Fibroblast of lung (primary cell): ENCODE results near the gene IL5RA. TPM values are rescaled to one million over a fixed set of nuclear protein-coding genes. Genes with fewer than 3 reads are reported as not detected.
A peak's percentile ranks its signal among the peaks of the same experiment; 100 is the strongest.

Source experiments
- DNase-seq, 2 donors: peaks; one replicate each; pipeline versions ENCODE4 v3.0.0 to v3.0.0-alpha.2; 2010; ENCODE audit warnings: low read depth in 2 of 2
- H2AFZ ChIP-seq: 2 replicates; pipeline ENCODE4 v1.5.1; 2012; ENCODE audit warnings: low read length, control low read depth, inconsistent platforms
- H3K27ac ChIP-seq: 2 replicates; pipeline ENCODE4 v1.5.1; 2011; ENCODE audit warnings: low read length, control low read depth; ENCODE audit not compliant: insufficient read depth
- H3K27me3 ChIP-seq: 2 replicates; pipeline ENCODE4 v1.5.1; 2011; ENCODE audit warnings: mild to moderate bottlenecking, low read length; ENCODE audit not compliant: control insufficient read depth, insufficient read depth
- H3K36me3 ChIP-seq: 2 replicates; pipeline ENCODE4 v1.5.1; 2011; ENCODE audit warnings: low read length; ENCODE audit not compliant: control insufficient read depth, insufficient read depth
- H3K4me1 ChIP-seq: 2 replicates; pipeline ENCODE4 v1.5.1; 2011; ENCODE audit warnings: low read length; ENCODE audit not compliant: control insufficient read depth, insufficient read depth; ENCODE audit errors: extremely low read depth
- H3K4me2 ChIP-seq: 2 replicates; pipeline ENCODE4 v1.5.1; 2011; ENCODE audit warnings: low read length, control low read depth; ENCODE audit not compliant: insufficient read depth; ENCODE audit errors: extremely low read depth
- H3K4me3 ChIP-seq, 4 experiments: fragments of 200-600 bp in 1 of 4; sonication (generic) in 1 of 4; replicated peaks in 1 of 4; 2 replicates each; pipeline ENCODE4 v1.5.1; 2011 to 2016; ENCODE audit warnings: low read length in 4 of 4, low read depth in 3 of 4, mild to moderate bottlenecking in 3 of 4, control low read depth in 2 of 4, inconsistent platforms in 1 of 4, mixed read lengths in 1 of 4; ENCODE audit not compliant: insufficient read depth in 1 of 4; ENCODE audit errors: control extremely low read depth in 1 of 4
- H3K79me2 ChIP-seq: 2 replicates; pipeline ENCODE4 v1.5.1; 2012; ENCODE audit warnings: mild to moderate bottlenecking, low read length, inconsistent platforms; ENCODE audit not compliant: control insufficient read depth, insufficient read depth
- H3K9ac ChIP-seq: 2 replicates; pipeline ENCODE4 v1.5.1; 2011; ENCODE audit warnings: mild to moderate bottlenecking, low read length, control low read depth; ENCODE audit not compliant: insufficient read depth
- H3K9me3 ChIP-seq: 2 replicates; pipeline ENCODE4 v1.5.1; 2012; ENCODE audit warnings: low read depth, low read length; ENCODE audit not compliant: control insufficient read depth, insufficient read depth
- H4K20me1 ChIP-seq: 2 replicates; pipeline ENCODE4 v1.5.1; 2011; ENCODE audit warnings: low read length; ENCODE audit not compliant: control insufficient read depth, insufficient read depth; ENCODE audit errors: extremely low read depth
- CTCF ChIP-seq, 2 donors: IDR thresholded peaks in 1 of 2; conservative IDR thresholded peaks in 1 of 2; 1 replicate in 1 of 2; 2 replicates in 1 of 2; pipeline ENCODE4 v1.5.1; 2011 to 2012; ENCODE audit warnings: low read length in 2 of 2, control low read depth in 1 of 2, inconsistent platforms in 1 of 2, low read depth in 1 of 2, mild to moderate bottlenecking in 1 of 2
- EZH2 ChIP-seq: IDR thresholded peaks from 2 replicates; pipeline ENCODE4 v1.5.1; 2012; ENCODE audit warnings: low read length, control low read depth, mild to moderate bottlenecking; ENCODE audit errors: missing control alignments
- polyA plus RNA-seq, 2 donors: library from polyadenylated mRNA; depleted of rRNA in 1 of 2; stranded (reverse) in 1 of 2; unstranded in 1 of 2; fragments of >200 nt; gene quantifications; 2 replicates each; pipeline ENCODE4 v1.2.1, GENCODE V29; 2011 to 2012; ENCODE audit warnings: missing spikeins in 1 of 2
- total RNA-seq: library from RNA; depleted of rRNA; stranded (reverse); fragments of >200 nt; gene quantifications from 2 replicates; pipeline ENCODE4 v1.2.1, GENCODE V29; 2014

Gene IL5RA
- total and polyA plus RNA-seq, 2 donors (not counting 1 experiment from before 2014, with no cell fraction given), result not detected

- TF ChIP-seq EZH2 (no peak), CTCF (conservative IDR thresholded peaks at IDR 0.05 in 1 of 2, IDR thresholded peaks at IDR 0.05 in 1 of 2; ENCODE audit: low read depth in 1 of 2, low read length in 2 of 2) (no peak)
- Histone ChIP-seq H3K27ac (no peak overlapping the region), H3K4me3 (no peak overlapping the region), H3K4me1 (no peaks in the 10 kb centered on the region), H3K79me2 (no peaks in the 10 kb centered on the region), H3K4me2 (no peak overlapping the region), H4K20me1 (no peaks in the 10 kb centered on the region), H3K27me3 (no peaks in the 10 kb centered on the region), H3K9ac (no peak overlapping the region), H2AFZ (no peak overlapping the region), H3K36me3 (no peaks in the 10 kb centered on the region), H3K9me3 (no peaks in the 10 kb centered on the region)
- no peak for DNase-seq
These were observed 45.9 kb downstream of the IL5RA start for GRCh38 chr3:3064297-3064696.

GRCh38 chr3:3059645-3060044 lies 50.5 kb downstream of the IL5RA start:
- no peaks in the 10 kb centered on the region for H3K4me1 ChIP-seq
- no peak for DNase-seq
- H3K27me3 ChIP-seq, result no peaks in the 10 kb centered on the region
- no peaks in the 10 kb centered on the region for H3K9me3 ChIP-seq
- H3K4me3 ChIP-seq, result no peak overlapping the region
- no peak for TF ChIP-seq CTCF (conservative IDR thresholded peaks at IDR 0.05 in 1 of 2, IDR thresholded peaks at IDR 0.05 in 1 of 2; ENCODE audit: low read depth in 1 of 2, low read length in 2 of 2)
- H3K4me2 ChIP-seq, result no peak overlapping the region
- H3K36me3 ChIP-seq, result no peaks in the 10 kb centered on the region
- H3K27ac ChIP-seq, result no peak overlapping the region
- H2AFZ ChIP-seq, result no peak overlapping the region
- H3K9ac ChIP-seq, result no peak overlapping the region
- H4K20me1 ChIP-seq, result no peaks in the 10 kb centered on the region
- H3K79me2 ChIP-seq, result no peaks in the 10 kb centered on the region

GRCh38 chr3:3053974-3054373 lies 56.2 kb downstream of the IL5RA start:
- Histone ChIP-seq H3K4me1 (no peaks in the 10 kb centered on the region), H3K36me3 (no peaks in the 10 kb centered on the region), H3K79me2 (no peaks in the 10 kb centered on the region), H3K27ac (no peak overlapping the region), H3K9me3 (no peaks in the 10 kb centered on the region), H4K20me1 (no peaks in the 10 kb centered on the region), H2AFZ (no peak overlapping the region), H3K4me2 (no peak overlapping the region), H3K9ac (no peak overlapping the region), H3K27me3 (no peaks in the 10 kb centered on the region), H3K4me3 (no peak overlapping the region)
- TF ChIP-seq CTCF (conservative IDR thresholded peaks at IDR 0.05 in 1 of 2, IDR thresholded peaks at IDR 0.05 in 1 of 2; ENCODE audit: low read depth in 1 of 2, low read length in 2 of 2), result no peak
- no peak for TF ChIP-seq EZH2
- peak in 1 of 2 donors; percentile 53 for DNase-seq
